Endothelial cell of umbilical vein (primary cell): ENCODE measurements around the gene FBXO48. TPM values are rescaled to one million over a fixed set of nuclear protein-coding genes. Genes with fewer than 3 reads are reported as not detected.

Experiments
- BruUV-seq: library from RNA; stranded (reverse); fragments of 400-500 nt; replicated peaks from 2 replicates; lab custom pipeline; 2021; lab: Mats Ljungman, UMichigan
- CTCF ChIA-PET: fragments of 300-600, 350-600 bp; sonication (Branson Sonifier 250); formaldehyde crosslinking; loops from one replicate; lab custom pipeline; 2021; ENCODE audit warnings: antibody characterized with exemption, inconsistent platforms; lab: Charles Lee
- POLR2A ChIA-PET: fragments of 300-600, 350-600 bp; sonication (Branson Sonifier 250); formaldehyde crosslinking; loops from one replicate; lab custom pipeline; 2021; ENCODE audit warnings: antibody characterized with exemption, inconsistent platforms; lab: Charles Lee
- DNase-seq: peaks from one replicate; pipeline ENCODE4 v3.0.0-alpha.2; 2011; ENCODE audit warnings: low read depth, low spot score
- FAIRE-seq: peaks from 2 replicates; lab custom pipeline; 2011; peaks lifted over from hg19 to GRCh38; lab: Jason Lieb, UNC
- H2AFZ ChIP-seq: 2 replicates; pipeline ENCODE4 v1.6.0; 2012; ENCODE audit warnings: low read depth, low read length, control low read depth, inconsistent platforms
- H3K27ac ChIP-seq: 2 replicates; pipeline ENCODE4 v1.5.1; 2011; ENCODE audit warnings: low read depth, mild to moderate bottlenecking, control low read depth, low read length, moderate library complexity; ENCODE audit not compliant: insufficient read depth
- H3K27me3 ChIP-seq, 2 experiments: 2 replicates each; pipeline versions ENCODE4 v1.6.0 to v1.6.1; 2011; ENCODE audit warnings: low read length in 2 of 2, mixed read lengths in 1 of 2; ENCODE audit not compliant: control insufficient read depth in 2 of 2, insufficient read depth in 2 of 2
- H3K36me3 ChIP-seq, 2 experiments: 2 replicates in 1 of 2; 3 replicates in 1 of 2; pipeline ENCODE4 v1.5.1; 2011; ENCODE audit warnings: low read length in 2 of 2, mild to moderate bottlenecking in 1 of 2, moderate library complexity in 1 of 2; ENCODE audit not compliant: control insufficient read depth in 2 of 2, insufficient read depth in 2 of 2; ENCODE audit errors: extremely low read depth in 1 of 2
- H3K4me1 ChIP-seq: 3 replicates; pipeline ENCODE4 v1.5.1; 2011; ENCODE audit warnings: mild to moderate bottlenecking, low read length; ENCODE audit not compliant: control insufficient read depth, insufficient read depth; ENCODE audit errors: extremely low read depth
- H3K4me2 ChIP-seq: 2 replicates; pipeline ENCODE4 v1.6.1; 2011; ENCODE audit warnings: low read length, control low read depth, mixed read lengths; ENCODE audit not compliant: insufficient read depth
- H3K4me3 ChIP-seq, 3 experiments: fragments of 200-600 bp in 1 of 3; sonication (generic), shearing (Covaris generic) in 1 of 3; replicated peaks in 1 of 3; 2 replicates each; pipeline ENCODE4 v1.5.1; 2011 to 2016; ENCODE audit warnings: control low read depth in 3 of 3, low read length in 3 of 3, mild to moderate bottlenecking in 2 of 3, inconsistent platforms in 1 of 3, low read depth in 1 of 3, moderate library complexity in 1 of 3; ENCODE audit not compliant: insufficient read depth in 1 of 3
- H3K79me2 ChIP-seq: 2 replicates; pipeline ENCODE4 v1.6.0; 2012; ENCODE audit warnings: low read length, inconsistent platforms; ENCODE audit not compliant: control insufficient read depth, insufficient read depth
- H3K9ac ChIP-seq: replicated peaks from 2 replicates; pipeline ENCODE3; 2011; ENCODE audit warnings: low read length, control low read depth; ENCODE audit not compliant: insufficient read depth; ENCODE audit errors: extremely low read depth
- H3K9me1 ChIP-seq: replicated peaks from 3 replicates; pipeline ENCODE4 v1.6.0; 2011; ENCODE audit warnings: mild to moderate bottlenecking, low read length; ENCODE audit not compliant: control insufficient read depth, insufficient read depth; ENCODE audit errors: extremely low read depth
- H3K9me3 ChIP-seq: replicated peaks from 2 replicates; pipeline ENCODE4 v1.5.1; 2012; ENCODE audit warnings: low read length, inconsistent platforms; ENCODE audit not compliant: control insufficient read depth, insufficient read depth
- H4K20me1 ChIP-seq: replicated peaks from 2 replicates; pipeline ENCODE3; 2011; ENCODE audit warnings: mild to moderate bottlenecking, low read length; ENCODE audit not compliant: control insufficient read depth, insufficient read depth; ENCODE audit errors: extremely low read depth
- CTCF ChIP-seq, 2 donors: IDR thresholded peaks; 1 replicate in 1 of 2; 2 replicates in 1 of 2; pipeline ENCODE4 v1.5.1; 2011; ENCODE audit warnings: low read length in 2 of 2, mild to moderate bottlenecking in 2 of 2, moderate library complexity in 2 of 2, control low read depth in 1 of 2, inconsistent platforms in 1 of 2, low read depth in 1 of 2; ENCODE audit not compliant: insufficient read depth in 1 of 2; ENCODE audit errors: extremely low read depth in 1 of 2
- EZH2 ChIP-seq: IDR thresholded peaks from 2 replicates; pipeline ENCODE4 v1.6.1; 2012; ENCODE audit warnings: borderline replicate concordance, low read depth, mild to moderate bottlenecking, moderate library complexity, low read length, inconsistent platforms; ENCODE audit not compliant: severe bottlenecking
- FOS ChIP-seq: IDR thresholded peaks from 2 replicates; pipeline ENCODE4 v1.6.1; 2011; ENCODE audit warnings: mild to moderate bottlenecking, low read length, moderate library complexity, borderline replicate concordance; ENCODE audit not compliant: insufficient read depth
- GATA2 ChIP-seq: IDR thresholded peaks from 2 replicates; pipeline ENCODE4 v1.7.0; 2011; ENCODE audit warnings: low read depth, mild to moderate bottlenecking, moderate library complexity, mixed read lengths, low read length; ENCODE audit not compliant: insufficient read length, insufficient read depth
- JUN ChIP-seq: IDR thresholded peaks from 2 replicates; pipeline ENCODE4 v1.6.1; 2011; ENCODE audit warnings: borderline replicate concordance, low read depth; ENCODE audit not compliant: insufficient read length, insufficient read depth
- MYC ChIP-seq: IDR thresholded peaks from one replicate; pipeline ENCODE4 v1.6.1; 2011; ENCODE audit warnings: mild to moderate bottlenecking, low read depth, low read length
- POLR2A ChIP-seq: IDR thresholded peaks from 2 replicates; pipeline ENCODE4 v1.6.1; 2012; ENCODE audit warnings: low read depth, mild to moderate bottlenecking, control low read depth, low read length
- POLR2AphosphoS5 ChIP-seq: IDR thresholded peaks from 2 replicates; pipeline ENCODE4 v1.6.1; 2012; ENCODE audit warnings: low read depth, mild to moderate bottlenecking, control low read depth, low read length, moderate library complexity; ENCODE audit not compliant: insufficient read depth
- dilution Hi-C: fragments of 300-500 bp; cut with MboI; formaldehyde crosslinking; loops from one replicate; pipeline ENCODE4 v1.15.0; 2019; ENCODE audit warnings: low sequenced_read_pairs; ENCODE audit not compliant: extremely low pct_ligation_motif_present
- intact Hi-C: fragments of 100-400 bp; cut with micrococcal nuclease; formaldehyde crosslinking; loops from one replicate; pipeline ENCODE4 v1.10.0; 2022
- polyA plus RNA-seq, 4 experiments: library from polyadenylated mRNA; depleted of rRNA in 3 of 4; stranded (reverse) in 3 of 4; unstranded in 1 of 4; fragments of >200 nt; gene quantifications; 2 replicates each; pipeline versions ENCODE4 v1.2.1 to v1.2.3, GENCODE V29; 2011 to 2012; ENCODE audit warnings: missing spikeins in 1 of 4
- total RNA-seq: library from RNA; stranded (reverse); gene quantifications from 2 replicates; pipeline ENCODE4 v1.2.3, GENCODE V29; 2021
- TF ChIP-seq, protein P1 (sequence below): IDR thresholded peaks from 2 replicates; pipeline ENCODE4 v1.6.1; 2011; ENCODE audit not compliant: insufficient read depth, insufficient read length

Gene FBXO48
- total and polyA plus RNA-seq, 2 donors (not counting 3 experiments of a cell fraction or from before 2014, with no cell fraction given): 0.46 to 0.73 TPM

GRCh38 chr2:68434981-68435380 lies 32.1 kb downstream of the FBXO48 start:
- H3K79me2 ChIP-seq: no peaks in the 10 kb centered on the region
- no peak overlapping the region for H3K4me2 ChIP-seq
- peaks cover 5 to 8% of the 10 kb centered on the region in 2 experiments for H3K27me3 ChIP-seq
- H3K9me3 ChIP-seq: no peaks in the 10 kb centered on the region
- ChIA-PET CTCF (no interaction called here), POLR2A (no interaction called here)
- no peaks in the 10 kb centered on the region for H3K4me1 ChIP-seq
- no peak for FAIRE-seq
- dilution Hi-C loops (no loop called here), intact Hi-C loops (no loop called here)
- no peak overlapping the region for H3K9ac ChIP-seq
- TF ChIP-seq POLR2A (no peak), POLR2AphosphoS5 (no peak), CTCF (IDR thresholded peaks at IDR 0.05; ENCODE audit: extremely low read depth in 1 of 2, insufficient read depth in 1 of 2, low read depth in 1 of 2, low read length in 2 of 2) (no peak), EZH2 (no peak), MYC (no peak), FOS (no peak), GATA2 (no peak), JUN (no peak)
- TF ChIP-seq, protein P1, sequence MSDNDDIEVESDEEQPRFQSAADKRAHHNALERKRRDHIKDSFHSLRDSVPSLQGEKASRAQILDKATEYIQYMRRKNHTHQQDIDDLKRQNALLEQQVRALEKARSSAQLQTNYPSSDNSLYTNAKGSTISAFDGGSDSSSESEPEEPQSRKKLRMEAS: no peak
- no peaks in the 10 kb centered on the region for H3K9me1 ChIP-seq
- H3K4me3 ChIP-seq: no peak overlapping the region
- H2AFZ ChIP-seq: no peak overlapping the region
- H3K27ac ChIP-seq: no peak overlapping the region
- DNase-seq: no peak
- H3K36me3 ChIP-seq: no peaks in the 10 kb centered on the region
- no TSS peak for BruUV-seq
- no peaks in the 10 kb centered on the region for H4K20me1 ChIP-seq
